HepG2 (cell line): ENCODE data around the gene RPL19. TPM values are rescaled to one million over a fixed set of nuclear protein-coding genes. Genes with fewer than 3 reads are reported as not detected.

Source experiments
- ARNT ChIP-seq: fragments of 450-650 bp; IDR thresholded peaks from 2 replicates; pipeline ENCODE4 v1.6.1; 2017
- ATF1 ChIP-seq: IDR thresholded peaks from 2 replicates; pipeline ENCODE4 v1.6.1; 2016; ENCODE audit warnings: mild to moderate bottlenecking, control low read depth
- CEBPB ChIP-seq: IDR thresholded peaks from 2 replicates; pipeline ENCODE4 v1.6.1; 2011; ENCODE audit warnings: low read depth, low read length, improper control_type of control experiment, borderline replicate concordance
- CEBPZ ChIP-seq: IDR thresholded peaks from 2 replicates; pipeline ENCODE4 v1.6.1; 2012; ENCODE audit warnings: low read length, improper control_type of control experiment
- DMTF1 ChIP-seq: sonication (generic); formaldehyde crosslinking; IDR thresholded peaks from 2 replicates; pipeline ENCODE4 v1.4.0; 2020; ENCODE audit warnings: mild to moderate bottlenecking, missing genetic modification reagents
- KMT2A ChIP-seq: sonication (generic); formaldehyde crosslinking; IDR thresholded peaks from 2 replicates; pipeline ENCODE4 v1.4.0; 2020; ENCODE audit warnings: missing genetic modification reagents
- NAIF1 ChIP-seq: sonication (generic); formaldehyde crosslinking; IDR thresholded peaks from 2 replicates; pipeline ENCODE4 v1.5.0; 2020; ENCODE audit warnings: mild to moderate bottlenecking, missing genetic modification reagents, borderline replicate concordance
- NCOA5 ChIP-seq: sonication (generic); formaldehyde crosslinking; IDR thresholded peaks from 2 replicates; pipeline ENCODE4 v1.4.0; 2020; ENCODE audit warnings: missing genetic modification reagents
- NFE2 ChIP-seq: sonication (generic); formaldehyde crosslinking; IDR thresholded peaks from 2 replicates; pipeline ENCODE4 v1.4.0; 2020; ENCODE audit warnings: missing genetic modification reagents
- NKX3-1 ChIP-seq: sonication (generic); formaldehyde crosslinking; IDR thresholded peaks from 2 replicates; pipeline ENCODE4 v1.5.0; 2020; ENCODE audit warnings: missing genetic modification reagents
- SKI ChIP-seq: fragments of 450-650 bp; IDR thresholded peaks from one replicate; pipeline ENCODE4 v1.6.1; 2018; ENCODE audit warnings: mild to moderate bottlenecking; ENCODE audit not compliant: partially characterized antibody
- SNAPC5 ChIP-seq: sonication (generic); formaldehyde crosslinking; IDR thresholded peaks from 2 replicates; pipeline ENCODE4 v1.8.1; 2023; ENCODE audit warnings: mild to moderate bottlenecking, missing genetic modification reagents, borderline replicate concordance
- TBL1XR1 ChIP-seq: fragments of 150-350 bp; IDR thresholded peaks from 2 replicates; pipeline ENCODE4 v1.6.1; 2014; ENCODE audit warnings: borderline replicate concordance, low read length; ENCODE audit not compliant: partially characterized antibody
- TRIM24 ChIP-seq: sonication (generic); formaldehyde crosslinking; IDR thresholded peaks from 2 replicates; pipeline ENCODE4 v1.8.0; 2022; ENCODE audit warnings: mild to moderate bottlenecking, missing genetic modification reagents
- ZFAT ChIP-seq: sonication (generic); formaldehyde crosslinking; conservative IDR thresholded peaks from 2 replicates; pipeline ENCODE4 v1.8.1; 2023; ENCODE audit warnings: missing genetic modification reagents, inconsistent platforms
- ZNF260 ChIP-seq: sonication (generic); formaldehyde crosslinking; IDR thresholded peaks from 2 replicates; pipeline ENCODE4 v1.4.0; 2020; ENCODE audit warnings: missing genetic modification reagents, low read depth, mild to moderate bottlenecking, borderline replicate concordance
- ZNF263 ChIP-seq: sonication (generic); formaldehyde crosslinking; IDR thresholded peaks from 2 replicates; pipeline ENCODE4 v1.4.0; 2020; ENCODE audit warnings: missing genetic modification reagents
- ZNF292 ChIP-seq: sonication (generic); formaldehyde crosslinking; IDR thresholded peaks from 2 replicates; pipeline ENCODE4 v1.8.1; 2022; ENCODE audit warnings: mild to moderate bottlenecking, low read depth, missing genetic modification reagents, borderline replicate concordance
- ZNF354B ChIP-seq: sonication (generic); formaldehyde crosslinking; IDR thresholded peaks from 2 replicates; pipeline ENCODE4 v1.8.0; 2022; ENCODE audit warnings: mild to moderate bottlenecking, missing genetic modification reagents
- ZNF572 ChIP-seq: sonication (generic); formaldehyde crosslinking; IDR thresholded peaks from 2 replicates; pipeline ENCODE4 v1.5.1; 2020; ENCODE audit warnings: mild to moderate bottlenecking, missing genetic modification reagents
- ZNF644 ChIP-seq: IDR thresholded peaks from 2 replicates; pipeline ENCODE4 v1.6.1; 2016; ENCODE audit warnings: low read depth
- ZNF784 ChIP-seq: sonication (generic); formaldehyde crosslinking; IDR thresholded peaks from 2 replicates; pipeline ENCODE4 v1.5.1; 2020; ENCODE audit warnings: missing genetic modification reagents, mild to moderate bottlenecking, borderline replicate concordance
- polyA plus RNA-seq, 8 experiments: library from polyadenylated mRNA; depleted of rRNA in 3 of 8; stranded (reverse) in 7 of 8; unstranded in 1 of 8; fragments of >200 nt; fragmentation: Illumina TruSeq in 4 of 8; extraction: Trizol in 4 of 8; gene quantifications; 2 replicates each; pipeline versions ENCODE4 v1.2.1 to v1.2.3, GENCODE V29; 2011 to 2016; ENCODE audit warnings: low read depth in 4 of 8, missing spikeins in 1 of 8, mixed read lengths in 1 of 8; ENCODE audit not compliant: insufficient read depth in 1 of 8
- total RNA-seq, 5 experiments: library from RNA; depleted of rRNA; stranded (reverse); fragments of >200 nt; fragmentation: Illumina TruSeq; extraction: Trizol; gene quantifications; 2 replicates each; pipeline ENCODE4 v1.2.3, GENCODE V29; 2016; ENCODE audit warnings: low read depth in 1 of 5

RPL19 gene
- total and polyA plus RNA-seq, 2 of the 13 experiments (the other 11 are each of a cell fraction or from before 2014, with no cell fraction given), result 2,522 to 2,768 TPM

- TF ChIP-seq ZNF292 (CRISPR knock-in tag) (no peak), SKI (no peak), ATF1 (CRISPR knock-in tag) (no peak), SNAPC5 (CRISPR knock-in tag) (no peak), TRIM24 (no peak), CEBPZ (no peak), ARNT (no peak), ZNF784 (CRISPR knock-in tag) (0 out of 2 replicates have a peak, but pooled peaks have one; percentile 32), ZNF354B (CRISPR knock-in tag) (peak; percentile 68; the same call in 1 of the 2 replicates), ZNF572 (no peak), TBL1XR1 (peak; percentile 30), NCOA5 (CRISPR knock-in tag) (no peak), KMT2A (CRISPR knock-in tag) (peak; percentile 72), ZNF260 (0 out of 2 replicates have a peak, but pooled peaks have one; percentile 42), CEBPB (no peak), ZNF263 (CRISPR knock-in tag) (no peak), NKX3-1 (CRISPR knock-in tag) (peak; percentile 73; the same call in 1 of the 2 replicates), ZNF644 (CRISPR knock-in tag) (no peak), DMTF1 (peak; percentile 84; the same call in 1 of the 2 replicates), NFE2 (CRISPR knock-in tag) (0 out of 2 replicates have a peak, but pooled peaks have one; percentile 13), NAIF1 (CRISPR knock-in tag) (peak; percentile 35; the same call in 1 of the 2 replicates), ZFAT (CRISPR knock-in tag) (no peak; the same call in 1 of the 2 replicates)
Observed at GRCh38 chr17:39200070-39200879, at the start of gene RPL19 (continued).
